Measurements from ENCODE around the gene RBPJ.
"Not testable (repeated sequence)": the region's sequence is repeated elsewhere in the genome, so short reads cannot be mapped to it uniquely, and the experiment has no call there.

RBPJ gene

GRCh38 chr4:26343038-26343398 lies 22.2 kb downstream of the RBPJ start:
- no peak for FAIRE-seq

- no peak for FAIRE-seq
Observed at GRCh38 chr4:26344901-26345564, 24.2 kb downstream of the RBPJ start.

GRCh38 chr4:26345565-26345938 lies 24.7 kb downstream of the RBPJ start:
- no peak for FAIRE-seq

- no peak for FAIRE-seq
Observed at GRCh38 chr4:26346203-26346620, 25.4 kb downstream of the RBPJ start.

GRCh38 chr4:26349496-26349895 lies 28.7 kb downstream of the RBPJ start:
- FAIRE-seq, result no peak

GRCh38 chr4:26351685-26352084 lies 30.9 kb downstream of the RBPJ start:
- no peak for FAIRE-seq

GRCh38 chr4:26354491-26354890 lies 33.7 kb downstream of the RBPJ start:
- no peak for FAIRE-seq

- FAIRE-seq, result no peak
Observed at GRCh38 chr4:26355392-26356052, 34.7 kb downstream of the RBPJ start.

- no peak for FAIRE-seq
Observed at GRCh38 chr4:26356081-26356501, 35.3 kb downstream of the RBPJ start.

- not testable (repeated sequence) for FAIRE-seq
Observed at GRCh38 chr4:26359521-26359920, 38.7 kb downstream of the RBPJ start.

- FAIRE-seq, result no peak
Observed at GRCh38 chr4:26360273-26360672, 39.5 kb downstream of the RBPJ start.

GRCh38 chr4:26360864-26361263 lies 40.0 kb downstream of the RBPJ start:
- no peak for FAIRE-seq

- FAIRE-seq, result no peak
Observed at GRCh38 chr4:26361297-26361696, 40.5 kb downstream of the RBPJ start.

GRCh38 chr4:26362745-26363439 lies 42.1 kb downstream of the RBPJ start:
- no peak for FAIRE-seq

- FAIRE-seq, result no peak
Observed at GRCh38 chr4:26365537-26366150, 44.8 kb downstream of the RBPJ start.

- FAIRE-seq, result no peak
Observed at GRCh38 chr4:26367811-26368210, 47.0 kb downstream of the RBPJ start.

GRCh38 chr4:26368685-26369084 lies 47.9 kb downstream of the RBPJ start:
- FAIRE-seq, result no peak

- FAIRE-seq, result no peak
Observed at GRCh38 chr4:26369132-26369531, 48.3 kb downstream of the RBPJ start.

GRCh38 chr4:26369581-26369980 lies 48.8 kb downstream of the RBPJ start:
- no peak for FAIRE-seq

GRCh38 chr4:26372076-26372475 lies 51.3 kb downstream of the RBPJ start:
- FAIRE-seq, result no peak

GRCh38 chr4:26372525-26373172 lies 51.8 kb downstream of the RBPJ start:
- FAIRE-seq, result no peak

GRCh38 chr4:26375551-26375950 lies 54.7 kb downstream of the RBPJ start:
- FAIRE-seq, result no peak

Data from colon (tissue), 2 donors.